GM03348 (cell line): ENCODE measurements around the gene SEPSECS.

Source experiments
- DNase-seq: peaks from one replicate; pipeline ENCODE4 v3.0.0; 2012; ENCODE audit warnings: low spot score

Gene SEPSECS

GRCh38 chr4:25155947-25156346, 4.3 kb downstream of the SEPSECS start:
- no peak for DNase-seq

DNA sequence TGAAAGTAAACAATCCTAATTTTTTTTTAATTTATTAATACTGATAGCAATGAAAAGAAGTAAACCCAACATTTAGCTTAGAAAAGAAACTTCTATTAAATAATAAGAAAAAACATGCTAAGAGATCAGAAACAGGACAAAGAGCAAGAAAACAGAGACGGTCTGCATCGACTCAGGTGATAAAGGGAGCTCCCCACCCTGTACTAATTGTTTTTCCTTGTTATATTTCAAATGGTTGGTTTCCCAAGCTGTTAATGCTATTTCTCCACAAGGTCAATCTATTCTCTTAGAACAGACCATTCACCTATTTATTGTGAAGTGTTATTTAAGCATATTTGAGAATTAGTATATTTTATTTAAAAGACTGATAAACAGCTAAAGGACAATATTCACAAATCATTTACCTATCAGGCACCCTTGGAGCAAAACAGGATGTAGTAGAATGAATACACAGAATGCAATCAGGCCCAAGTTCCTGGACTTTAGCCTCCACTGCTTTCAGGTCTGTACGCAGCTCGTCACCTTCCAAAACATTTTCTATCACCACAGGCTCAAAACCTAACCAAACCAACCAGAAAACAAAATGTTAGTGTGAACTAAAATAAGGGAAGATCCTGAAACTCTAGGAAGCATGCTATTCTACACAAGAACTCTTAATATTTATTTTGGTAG, 5.5 kb downstream of the SEPSECS start:
- DNase-seq, result no peak

GRCh38 chr4:25146076-25146475, 14.2 kb downstream of the SEPSECS start:
- no peak for DNase-seq

DNA sequence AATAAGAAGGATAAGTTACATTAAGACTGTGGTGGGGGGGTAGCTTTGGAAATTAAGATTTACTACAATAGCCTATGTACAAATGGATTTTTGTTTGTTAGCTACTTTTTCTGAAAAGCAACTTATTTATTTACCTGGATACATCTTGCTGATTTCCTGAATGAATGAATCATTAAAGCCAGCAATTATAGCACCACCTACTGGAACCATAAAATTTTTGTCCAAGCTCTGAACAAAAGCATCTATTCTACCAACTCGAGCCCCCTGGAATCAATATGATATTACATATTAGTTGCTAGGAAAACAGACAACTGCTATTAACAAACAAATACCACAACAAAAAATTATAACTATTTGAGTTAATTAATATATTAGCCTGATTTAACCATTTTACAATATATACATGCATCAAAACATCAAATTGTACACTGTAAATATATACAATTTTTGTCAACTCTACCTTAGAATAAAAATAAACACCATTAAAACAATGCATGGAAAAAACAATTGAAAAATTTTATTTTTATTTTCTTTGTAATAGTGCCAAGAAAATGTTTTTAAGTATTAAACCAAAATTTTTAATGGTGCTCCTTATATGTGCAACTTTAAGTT, 15.3 kb downstream of the SEPSECS start:
- peak; percentile 52 for DNase-seq

DNA sequence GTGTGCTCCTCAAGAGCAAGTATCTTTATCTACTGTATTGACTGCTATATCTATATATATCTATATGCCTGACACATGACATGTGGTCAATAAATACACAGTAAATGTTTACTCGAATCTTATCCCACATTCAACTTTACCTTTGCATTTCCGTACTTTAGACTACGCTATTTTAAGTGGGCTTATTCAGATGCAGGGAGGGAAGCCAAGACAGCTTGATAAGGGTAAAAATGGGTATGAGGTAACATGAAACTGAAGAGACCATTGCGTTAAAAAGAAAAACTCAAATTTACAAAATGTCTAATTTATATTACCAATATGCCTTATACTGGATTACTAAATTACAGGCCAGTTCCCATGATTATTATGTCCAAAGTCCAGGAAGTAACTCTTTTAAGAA, 17.8 kb downstream of the SEPSECS start:
- no peak for DNase-seq

DNA sequence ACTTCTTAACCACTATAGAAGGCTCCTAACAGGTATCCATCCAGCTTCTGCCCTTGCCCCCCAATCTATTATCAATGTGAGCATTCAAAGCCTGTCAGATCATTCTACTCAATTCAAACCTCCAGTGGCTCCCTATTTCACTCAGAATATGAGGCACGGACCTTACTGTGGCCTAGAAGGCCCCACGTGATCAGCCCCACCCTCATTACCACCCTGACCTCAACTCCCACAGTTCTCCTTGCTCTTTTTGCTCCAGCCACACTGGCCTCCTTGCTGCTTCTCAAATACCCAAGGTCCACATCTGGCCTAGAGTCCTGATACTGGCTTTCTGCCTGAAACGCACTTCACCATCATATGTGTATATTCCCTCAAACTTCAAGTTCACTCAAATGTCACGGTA, 18.7 kb downstream of the SEPSECS start:
- no peak for DNase-seq

- no peak for DNase-seq
Observed at GRCh38 chr4:25133132-25133531, 27.1 kb downstream of the SEPSECS start.

- no peak for DNase-seq
Observed at GRCh38 chr4:25131926-25132325, 28.3 kb downstream of the SEPSECS start.

GRCh38 chr4:25131381-25131780, 28.9 kb downstream of the SEPSECS start:
- no peak for DNase-seq

GRCh38 chr4:25129917-25130316, 30.3 kb downstream of the SEPSECS start:
- no peak for DNase-seq

DNA sequence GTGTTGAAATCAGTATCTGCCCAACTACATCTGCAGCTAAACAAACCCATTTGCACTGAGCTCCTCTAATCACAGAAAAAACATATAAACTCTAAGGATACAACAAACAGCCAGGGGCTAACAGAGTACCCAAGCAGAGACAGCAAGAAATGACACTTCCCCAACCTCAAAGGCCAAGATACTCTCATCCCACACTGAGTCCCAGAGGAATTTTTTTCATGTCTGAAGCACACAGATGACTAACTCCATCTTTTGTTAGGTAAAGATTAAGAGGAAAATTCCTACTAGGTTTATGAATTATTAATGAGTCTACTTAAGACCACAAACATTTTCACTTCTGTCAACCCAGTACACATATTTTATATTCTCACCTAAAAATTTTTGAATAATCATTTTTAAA, 31.6 kb downstream of the SEPSECS start:
- no peak for DNase-seq

DNA sequence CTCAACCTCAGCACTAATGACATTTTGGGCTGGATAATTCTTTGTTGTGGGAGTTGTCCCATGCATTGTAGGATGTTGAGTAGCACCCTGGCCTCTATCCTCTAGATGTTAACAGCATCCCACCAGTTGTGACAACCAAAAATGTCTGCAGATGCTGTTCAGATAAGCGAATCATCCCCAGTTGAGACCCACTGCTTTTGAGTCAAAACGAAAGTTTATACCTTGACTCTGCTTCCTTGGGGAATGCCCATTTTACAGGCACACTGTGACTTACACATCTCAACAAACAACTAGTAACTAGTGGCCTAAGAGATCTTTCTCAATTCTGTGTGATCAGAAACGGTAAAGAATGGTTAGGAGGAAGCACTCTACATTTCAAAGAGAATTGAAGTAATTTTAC, 37.0 kb downstream of the SEPSECS start:
- no peak for DNase-seq

DNA sequence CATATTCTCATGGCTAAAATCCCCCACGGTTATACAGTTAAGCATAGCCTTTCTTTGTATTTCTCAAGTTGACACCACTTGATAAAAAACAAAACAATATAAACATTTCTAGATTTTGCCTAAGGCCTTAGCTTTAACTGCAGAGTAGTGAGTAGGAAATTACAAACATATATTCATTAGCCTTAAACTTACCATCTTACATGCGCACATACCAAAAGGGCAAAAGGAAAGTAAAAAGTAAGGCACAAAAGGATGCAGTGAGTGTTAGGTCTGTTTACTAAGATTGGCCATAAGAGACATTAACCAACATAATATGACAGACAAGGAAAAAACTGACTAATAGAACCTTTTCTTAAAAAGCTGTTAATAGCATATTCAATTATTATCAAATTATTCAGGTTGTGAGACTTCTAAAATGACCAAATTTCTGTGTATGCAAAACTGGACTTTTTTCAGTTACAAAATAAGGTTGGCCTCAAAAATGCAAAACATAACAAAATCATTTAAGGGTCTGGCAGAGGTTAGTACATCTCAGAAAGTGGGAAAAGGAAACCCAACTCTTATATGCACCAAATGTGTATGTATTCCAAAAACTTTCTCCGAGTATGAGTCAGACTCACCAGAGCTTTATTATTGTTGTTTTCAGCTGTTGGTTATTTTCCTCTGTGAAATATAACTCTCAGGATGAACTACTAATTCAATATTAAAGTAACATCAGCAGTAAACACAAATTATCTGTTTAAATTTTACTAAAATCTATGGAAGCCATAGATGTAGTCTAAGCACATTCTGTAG, 39.9 kb downstream of the SEPSECS start:
- DNase-seq, result no peak

DNA sequence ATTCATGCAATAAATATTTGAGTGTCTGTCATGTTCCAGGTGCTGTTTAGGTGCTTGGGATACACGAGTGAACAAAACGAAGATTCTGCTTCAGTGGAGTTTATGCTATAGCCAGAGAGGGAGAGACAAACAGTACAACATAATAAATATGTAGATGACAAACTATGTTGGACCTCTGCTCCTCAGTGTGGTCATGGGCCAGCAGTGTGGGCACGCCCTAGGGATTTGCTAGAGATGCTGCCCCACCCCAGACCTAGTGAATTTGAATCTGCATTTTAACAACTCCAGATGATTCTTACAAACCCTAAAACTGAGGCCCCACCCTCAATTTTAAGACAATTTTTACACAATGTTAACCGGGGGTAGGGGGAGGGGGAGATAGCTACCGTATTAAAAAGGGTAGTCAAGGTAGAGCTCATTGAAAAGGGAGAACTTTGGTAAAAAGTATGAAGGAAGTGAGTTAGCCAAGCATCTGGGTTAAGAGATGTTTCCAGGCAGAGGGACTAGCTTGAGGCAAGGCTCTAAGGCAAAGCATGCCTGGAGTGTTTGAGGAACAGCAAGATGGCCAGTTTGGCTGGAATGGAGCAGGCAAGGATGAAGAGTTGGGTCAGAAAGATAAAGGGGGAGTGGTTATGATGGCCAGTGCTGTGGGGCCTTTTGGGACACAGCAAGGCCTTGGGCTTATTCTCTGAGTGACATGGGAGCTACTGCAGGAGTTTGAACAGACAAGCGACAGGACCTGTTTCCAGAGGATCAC, 42.4 kb downstream of the SEPSECS start:
- no peak for DNase-seq

- DNase-seq, result no peak
Observed at GRCh38 chr4:25117274-25117673, 43.0 kb downstream of the SEPSECS start.

- peak; percentile 76 for DNase-seq
Observed at GRCh38 chr4:25113915-25114904, 46.0 kb downstream of the SEPSECS start.

- no peak for DNase-seq
Observed at GRCh38 chr4:25112995-25113380, 47.3 kb downstream of the SEPSECS start.

DNA sequence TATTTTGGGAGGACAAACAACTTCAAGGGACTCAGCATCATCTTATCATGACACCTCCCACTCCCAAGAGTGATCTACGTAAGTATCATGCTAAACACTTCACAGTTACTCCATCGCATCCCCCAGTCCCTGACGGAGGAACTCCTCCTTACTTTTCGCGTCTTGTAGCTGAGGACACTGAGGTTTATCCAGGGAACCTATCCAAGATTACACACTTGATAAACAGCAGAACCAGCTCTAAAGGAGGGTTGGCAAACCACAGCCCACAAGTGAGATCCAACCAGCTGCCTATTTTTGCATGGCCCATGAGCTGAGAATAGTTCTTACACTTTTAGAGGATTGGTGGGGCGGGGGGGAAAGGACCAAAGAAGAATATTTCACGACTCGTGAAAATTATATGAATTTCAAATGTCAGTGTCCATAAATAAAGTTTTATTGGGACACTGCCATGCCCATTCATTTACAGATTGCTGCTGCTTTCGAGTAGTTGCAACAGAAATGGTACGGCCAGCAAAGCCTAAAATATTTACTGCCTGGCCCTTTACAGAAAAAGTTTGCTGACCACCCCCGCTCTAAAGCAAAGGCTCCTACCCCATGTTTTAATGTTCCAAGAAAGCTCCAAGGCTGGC, 47.8 kb downstream of the SEPSECS start:
- DNase-seq, result no peak

GRCh38 chr4:25111648-25112196, 48.5 kb downstream of the SEPSECS start:
- DNase-seq, result no peak

DNA sequence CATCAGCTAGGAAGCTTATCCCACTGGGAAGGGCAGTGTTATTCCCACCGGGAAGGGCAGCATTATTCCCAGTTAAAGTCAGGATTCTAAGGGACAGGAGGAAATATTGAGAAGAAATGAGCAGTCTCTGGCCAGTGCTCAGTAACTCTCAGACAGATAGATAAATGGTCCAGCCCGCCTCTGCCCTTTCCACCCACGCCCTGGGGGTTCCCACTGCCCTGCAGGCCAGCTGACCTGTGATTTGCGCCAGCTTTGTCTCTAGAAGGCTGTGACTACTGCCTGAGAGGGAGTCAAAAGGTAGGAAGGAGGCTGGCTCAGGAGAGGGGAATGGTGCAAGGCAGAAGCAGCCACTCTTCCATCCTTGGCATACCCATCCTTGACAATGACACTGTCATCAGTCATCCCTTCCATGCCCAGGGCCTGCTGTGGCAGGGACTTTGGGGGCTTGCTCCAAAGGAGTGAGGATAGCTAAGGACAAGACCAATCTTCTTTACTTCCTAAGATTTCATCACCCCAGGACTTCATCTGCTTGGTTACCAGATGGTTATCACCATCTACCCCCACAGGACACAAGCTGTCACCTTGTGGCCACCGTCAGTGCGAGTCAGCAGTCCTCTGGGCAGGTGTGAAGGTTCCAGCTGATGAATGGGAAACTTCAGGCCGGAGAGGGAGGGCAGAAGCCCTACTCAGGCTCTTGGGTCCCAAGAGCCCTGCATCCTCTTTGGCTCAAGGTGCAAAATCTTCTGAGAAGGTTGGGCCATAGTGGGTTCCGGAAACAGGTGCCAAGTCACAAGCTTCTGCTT, 49.5 kb downstream of the SEPSECS start:
- no peak for DNase-seq
